SU-DHL-6 (cell line): ENCODE results near the gene PDE9A.

ENCODE experiments used
- H2AFZ ChIP-seq: fragments of 200-600 bp; sonication (generic); 2 replicates; pipeline ENCODE4 v1.6.1; 2014; ENCODE audit warnings: low read depth, mild to moderate bottlenecking, moderate library complexity, mixed read lengths, antibody characterized with exemption, low read length; ENCODE audit not compliant: severe bottlenecking
- H3F3A ChIP-seq: fragments of 200-600 bp; shearing (Covaris generic); 2 replicates; pipeline ENCODE4 v1.6.0; 2016; ENCODE audit warnings: antibody characterized with exemption, mild to moderate bottlenecking; ENCODE audit not compliant: insufficient read depth
- H3K27ac ChIP-seq: fragments of 200-600 bp; sonication (generic); 2 replicates; pipeline ENCODE4 v1.5.1; 2016; ENCODE audit warnings: low read depth, mild to moderate bottlenecking, low read length, moderate library complexity, mixed read lengths
- H3K27me3 ChIP-seq: fragments of 200-600 bp; sonication (generic), shearing (Covaris generic); 2 replicates; pipeline ENCODE4 v1.6.0; 2014; ENCODE audit warnings: mild to moderate bottlenecking, low read length
- H3K36me3 ChIP-seq: fragments of 200-600 bp; sonication (generic); 2 replicates; pipeline ENCODE4 v1.6.1; 2014; ENCODE audit warnings: mild to moderate bottlenecking, low read length, mixed read lengths
- H3K4me2 ChIP-seq: fragments of 300-600, 200-600 bp; shearing (Covaris generic), sonication (generic); 2 replicates; pipeline ENCODE4 v1.6.0; 2014; ENCODE audit warnings: low read length, low read depth, mild to moderate bottlenecking; ENCODE audit not compliant: poor library complexity, severe bottlenecking
- H3K4me3 ChIP-seq: fragments of 200-600 bp; sonication (generic); 2 replicates; pipeline ENCODE4 v1.5.1; 2014; ENCODE audit warnings: antibody characterized with exemption, low read length, mild to moderate bottlenecking, mixed read lengths; ENCODE audit not compliant: insufficient read depth, poor library complexity, severe bottlenecking
- H3K79me2 ChIP-seq: fragments of 200-600 bp; sonication (generic); 2 replicates; pipeline ENCODE4 v1.6.1; 2014; ENCODE audit warnings: mild to moderate bottlenecking, low read length, moderate library complexity; ENCODE audit not compliant: insufficient read depth
- H3K9ac ChIP-seq: fragments of 200-600 bp; sonication (generic); 2 replicates; pipeline ENCODE4 v1.7.0; 2014; ENCODE audit warnings: mild to moderate bottlenecking, low read length
- H3K9me2 ChIP-seq: fragments of 200-600 bp; sonication (generic); replicated peaks from 2 replicates; pipeline ENCODE4 v1.6.1; 2014; ENCODE audit warnings: low read length; ENCODE audit not compliant: insufficient read depth
- H3K9me3 ChIP-seq: fragments of 200-600 bp; sonication (generic); 2 replicates; pipeline ENCODE4 v1.6.1; 2014; ENCODE audit warnings: low read length, mixed read lengths; ENCODE audit not compliant: insufficient read depth
- H4K20me1 ChIP-seq: fragments of 200-600 bp; sonication (generic); 2 replicates; pipeline ENCODE4 v1.6.1; 2014; ENCODE audit warnings: low read depth, mild to moderate bottlenecking, antibody characterized with exemption, low read length, moderate library complexity, mixed read lengths
- EZH2phosphoT487 ChIP-seq: fragments of 200-600 bp; sonication (generic), shearing (Covaris generic); conservative IDR thresholded peaks from 2 replicates; pipeline ENCODE4 v1.6.1; 2018; ENCODE audit warnings: mild to moderate bottlenecking, antibody characterized with exemption, low read length, moderate library complexity, mixed read lengths
- TF ChIP-seq, protein P1 (sequence below): fragments of 200-600 bp; sonication (generic); IDR thresholded peaks from one replicate; pipeline ENCODE4 v1.5.1; 2017; ENCODE audit warnings: antibody characterized with exemption, mild to moderate bottlenecking, low read length, moderate library complexity; ENCODE audit not compliant: insufficient read depth, poor library complexity, severe bottlenecking

The PDE9A gene

DNA sequence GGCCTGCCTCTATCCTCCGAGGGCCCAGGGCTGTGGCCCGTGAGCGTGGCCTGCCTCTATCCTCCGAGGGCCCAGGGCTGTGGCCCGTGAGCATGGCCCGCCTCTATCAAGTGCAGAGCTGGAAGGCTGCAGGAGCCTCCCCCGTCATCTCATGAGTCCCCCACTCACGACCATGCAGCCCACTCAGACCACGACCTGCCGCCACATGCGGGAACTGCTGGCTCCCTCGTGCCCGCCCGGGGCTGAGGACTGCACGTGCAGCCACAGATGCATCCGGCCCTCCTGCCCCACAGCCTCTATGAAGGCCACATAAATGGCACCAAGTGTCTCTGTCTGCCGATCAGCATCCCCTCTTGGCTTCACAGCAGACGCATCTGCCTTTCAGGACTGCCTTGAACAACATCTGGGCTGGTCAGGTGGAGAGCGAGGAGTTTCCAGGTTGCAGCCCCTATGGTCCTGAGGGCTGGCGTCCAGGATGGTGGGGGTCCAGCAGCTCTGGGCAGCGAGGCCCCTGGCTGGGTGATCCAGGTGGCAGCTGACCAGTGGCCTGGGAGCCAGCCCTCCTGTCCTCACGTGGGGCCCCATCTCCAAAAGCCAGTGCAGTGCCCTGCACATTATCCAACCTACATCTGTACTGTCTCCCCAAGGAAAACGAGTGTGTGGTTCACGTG is 103.3 kb downstream of the PDE9A start:
- H3K36me3 ChIP-seq: no peaks in the 10 kb centered on the region

DNA sequence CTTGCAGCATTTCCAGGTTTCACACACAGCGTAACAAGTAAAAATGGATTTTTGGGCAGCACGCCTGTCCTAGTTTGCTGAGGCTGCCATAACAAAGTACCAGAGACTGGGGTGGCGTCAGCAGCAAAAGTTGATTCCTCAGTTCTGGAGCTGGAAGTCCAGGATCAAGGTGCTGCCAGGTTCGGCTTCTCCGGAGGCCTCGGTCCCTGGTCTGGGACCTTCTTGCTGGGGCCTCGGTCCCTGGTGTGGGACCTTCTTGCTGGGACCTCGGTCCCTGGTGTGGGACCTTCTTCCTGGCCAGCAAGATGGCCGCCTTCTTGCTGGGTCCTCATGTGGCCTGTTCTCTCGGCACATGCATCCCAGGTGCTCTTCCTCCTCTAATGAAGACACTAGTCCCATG is 104.0 kb downstream of the PDE9A start:
- no peaks in the 10 kb centered on the region for H4K20me1 ChIP-seq
- no peaks in the 10 kb centered on the region for H3K9me3 ChIP-seq
- no peak overlapping the region for H3K9ac ChIP-seq
- no peak overlapping the region for H3K27ac ChIP-seq
- no peak overlapping the region for H2AFZ ChIP-seq
- no peaks in the 10 kb centered on the region for H3K36me3 ChIP-seq
- no peaks in the 10 kb centered on the region for H3F3A ChIP-seq
- TF ChIP-seq, protein P1, sequence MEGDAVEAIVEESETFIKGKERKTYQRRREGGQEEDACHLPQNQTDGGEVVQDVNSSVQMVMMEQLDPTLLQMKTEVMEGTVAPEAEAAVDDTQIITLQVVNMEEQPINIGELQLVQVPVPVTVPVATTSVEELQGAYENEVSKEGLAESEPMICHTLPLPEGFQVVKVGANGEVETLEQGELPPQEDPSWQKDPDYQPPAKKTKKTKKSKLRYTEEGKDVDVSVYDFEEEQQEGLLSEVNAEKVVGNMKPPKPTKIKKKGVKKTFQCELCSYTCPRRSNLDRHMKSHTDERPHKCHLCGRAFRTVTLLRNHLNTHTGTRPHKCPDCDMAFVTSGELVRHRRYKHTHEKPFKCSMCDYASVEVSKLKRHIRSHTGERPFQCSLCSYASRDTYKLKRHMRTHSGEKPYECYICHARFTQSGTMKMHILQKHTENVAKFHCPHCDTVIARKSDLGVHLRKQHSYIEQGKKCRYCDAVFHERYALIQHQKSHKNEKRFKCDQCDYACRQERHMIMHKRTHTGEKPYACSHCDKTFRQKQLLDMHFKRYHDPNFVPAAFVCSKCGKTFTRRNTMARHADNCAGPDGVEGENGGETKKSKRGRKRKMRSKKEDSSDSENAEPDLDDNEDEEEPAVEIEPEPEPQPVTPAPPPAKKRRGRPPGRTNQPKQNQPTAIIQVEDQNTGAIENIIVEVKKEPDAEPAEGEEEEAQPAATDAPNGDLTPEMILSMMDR: no peak
- TF ChIP-seq EZH2phosphoT487: no peak
- H3K4me3 ChIP-seq: no peak overlapping the region
- H3K4me2 ChIP-seq: no peak overlapping the region
- H3K27me3 ChIP-seq: no peaks in the 10 kb centered on the region
- H3K79me2 ChIP-seq: no peaks in the 10 kb centered on the region
- H3K9me2 ChIP-seq: no peaks in the 10 kb centered on the region

More for the DNA sequence above, 103.3 kb downstream of the PDE9A start:
- no peaks in the 10 kb centered on the region for H3K9me3 ChIP-seq
- H3K9ac ChIP-seq: no peak overlapping the region
- no peaks in the 10 kb centered on the region for H3K9me2 ChIP-seq
- H3K27ac ChIP-seq: no peak overlapping the region
- no peak overlapping the region for H2AFZ ChIP-seq
- no peak overlapping the region for H3K4me2 ChIP-seq
- no peak overlapping the region for H3K4me3 ChIP-seq
- TF ChIP-seq EZH2phosphoT487: no peak
- TF ChIP-seq, protein P1: no peak
- H4K20me1 ChIP-seq: no peaks in the 10 kb centered on the region
- no peaks in the 10 kb centered on the region for H3F3A ChIP-seq
- no peaks in the 10 kb centered on the region for H3K27me3 ChIP-seq
- no peaks in the 10 kb centered on the region for H3K79me2 ChIP-seq

DNA sequence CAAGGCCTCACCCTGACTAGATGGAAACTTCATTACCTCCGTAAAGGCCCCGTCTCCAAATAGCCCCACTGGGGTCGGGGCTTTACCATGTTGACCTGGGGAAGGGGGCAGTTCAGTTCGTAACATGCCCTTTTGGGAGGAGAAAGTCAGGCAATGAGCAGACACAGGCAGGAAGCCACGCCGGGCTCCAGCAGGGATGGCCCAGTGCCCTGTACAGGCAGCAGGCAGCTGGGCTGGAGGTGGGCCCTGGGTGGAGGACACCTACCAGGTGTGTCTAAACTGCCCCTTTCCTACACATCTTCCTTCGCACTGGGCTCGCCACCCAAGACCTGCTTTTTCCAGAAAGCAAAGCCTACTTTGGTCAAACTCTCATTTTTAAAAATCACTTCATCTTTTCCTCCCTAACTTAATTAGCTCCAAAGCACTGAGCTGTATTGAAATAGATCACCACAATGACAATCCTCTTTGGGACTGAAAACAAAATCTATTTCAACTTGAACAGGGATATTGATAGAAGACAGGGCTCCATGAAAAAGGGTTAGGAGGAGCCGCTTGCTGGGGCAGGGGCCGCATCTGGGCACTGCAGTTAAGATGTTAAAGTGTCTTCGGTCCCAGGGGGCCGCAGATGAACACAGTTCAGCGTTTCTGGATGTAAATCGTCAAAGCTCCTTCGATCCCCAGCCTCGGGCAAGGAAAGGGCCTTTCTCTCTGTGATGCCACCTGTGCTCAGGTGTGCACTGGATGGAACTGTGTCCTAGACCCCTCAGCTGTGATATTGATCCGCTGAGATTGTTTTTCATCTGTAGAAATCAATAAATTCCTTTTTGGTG is 104.6 kb downstream of the PDE9A start:
- TF ChIP-seq, protein P1: no peak
- TF ChIP-seq EZH2phosphoT487: no peak
- H3F3A ChIP-seq: no peaks in the 10 kb centered on the region

More for the DNA sequence above, 104.6 kb downstream of the PDE9A start:
- Histone ChIP-seq H3K4me2 (no peak overlapping the region), H3K4me3 (no peak overlapping the region), H3K9ac (no peak overlapping the region), H3K27ac (no peak overlapping the region), H3K36me3 (no peaks in the 10 kb centered on the region), H4K20me1 (no peaks in the 10 kb centered on the region), H3K27me3 (no peaks in the 10 kb centered on the region), H3K79me2 (no peaks in the 10 kb centered on the region), H3K9me3 (no peaks in the 10 kb centered on the region), H2AFZ (no peak overlapping the region), H3K9me2 (no peaks in the 10 kb centered on the region)
